Measurements from ENCODE around the gene RAD17. TPM values are rescaled to one million over a fixed set of nuclear protein-coding genes. Genes with fewer than 3 reads are reported as not detected.

The RAD17 gene
- total and polyA plus RNA-seq, 2 experiments from 2014 or later: 29.0 to 38.8 TPM

DNA sequence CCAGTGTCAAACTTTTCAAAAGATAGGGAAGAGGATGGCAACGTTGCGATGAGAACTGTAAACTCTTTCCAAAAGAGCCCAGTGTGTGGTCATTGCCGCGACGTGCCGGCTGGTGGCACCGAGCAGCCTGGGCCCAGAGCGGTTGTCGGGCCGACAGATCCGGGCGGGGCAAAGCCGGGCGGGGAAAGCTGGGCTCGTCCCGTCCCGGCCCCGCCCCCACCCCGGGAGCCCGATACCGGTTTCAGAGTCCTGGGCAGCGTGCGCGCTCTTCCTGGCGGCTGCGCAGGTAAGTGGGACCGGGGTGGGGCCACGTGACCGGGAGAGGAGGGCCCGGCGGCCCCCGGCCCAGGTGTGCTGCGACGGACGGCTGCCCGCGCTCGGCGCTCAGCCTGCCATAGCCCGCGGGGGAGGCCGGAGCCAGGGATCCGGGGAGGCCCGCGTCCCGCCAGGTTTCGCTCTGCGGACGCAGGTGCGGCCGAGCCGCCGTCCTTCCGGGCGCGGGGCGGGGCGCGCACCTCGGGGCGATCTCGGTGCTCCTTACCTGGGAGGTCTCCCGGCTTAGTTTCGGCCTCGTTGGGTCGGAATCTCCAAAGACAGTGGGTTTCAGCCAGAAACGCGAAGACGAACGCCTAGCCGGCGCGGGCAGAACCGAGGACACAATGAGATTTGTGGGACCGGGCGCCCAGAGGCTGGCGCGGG, 45.4 kb downstream of the RAD17 start, which contains the start of gene MARVELD2 (continued):
- TF ChIP-seq REST (IDR thresholded peaks at IDR 0.05; ENCODE audit: unreplicated experiment) (peak; percentile 9), ETS1 (IDR thresholded peaks at IDR 0.05) (no peak), NANOG (IDR thresholded peaks at IDR 0.05; ENCODE audit: borderline replicate concordance) (no peak), POLR2AphosphoS5 (IDR thresholded peaks at IDR 0.05; ENCODE audit: low read depth) (peak; percentile 81), ZNF331 (CRISPR knock-in tag; IDR thresholded peaks at IDR 0.05; ENCODE audit: low read depth) (no peak)

GRCh38 chr5:69415584-69415958, 46.0 kb downstream of the RAD17 start:
- Mint-ChIP-seq H3K27ac (peak overlapping the region; percentile 96), H3K9me3 (no peaks in the 10 kb centered on the region), H3K36me3 (ENCODE audit: low read depth) (peaks cover 26% of the 10 kb centered on the region), H3K4me3 (peak overlapping the region; percentile 95), H3K4me1 (peaks cover 17% of the 10 kb centered on the region), H3K27me3 (ENCODE audit: insufficient read depth, low read depth, poor library complexity) (peaks cover 4% of the 10 kb centered on the region)
- peaks cover 11% of the 10 kb centered on the region for H3K4me1 ChIP-seq (ENCODE audit: insufficient read depth)
- H4K20me1 ChIP-seq (replicated peaks; ENCODE audit: insufficient read depth): peaks cover 3% of the 10 kb centered on the region; the same call in 1 of the 2 replicates
- H2AFZ ChIP-seq: peak overlapping the region; percentile 93
- peaks cover 9% of the 10 kb centered on the region for H3F3A ChIP-seq (replicated peaks; ENCODE audit: low read depth)
- no peaks in the 10 kb centered on the region for H3K9me2 ChIP-seq (ENCODE audit: insufficient read depth)
- peak overlapping the region; percentile 94 for H3K27ac ChIP-seq (ENCODE audit: low read depth)
- H3K27me3 ChIP-seq (ENCODE audit: insufficient read depth): no peaks in the 10 kb centered on the region
- peak overlapping the region; percentile 67 for H3K4me3 ChIP-seq
- peaks cover 5% of the 10 kb centered on the region for H3K36me3 ChIP-seq (ENCODE audit: insufficient read depth)
- H3K4me2 ChIP-seq: peak overlapping the region; percentile 82
- ATAC-seq (peak; percentile 31), DNase-seq (ENCODE audit: low spot score) (peak; percentile 51)
- peaks cover 5% of the 10 kb centered on the region; the same call in 1 of the 2 replicates for H3K79me2 ChIP-seq (replicated peaks; ENCODE audit: insufficient read depth)
- TF ChIP-seq NANOG (IDR thresholded peaks at IDR 0.05; ENCODE audit: borderline replicate concordance) (no peak), CREB1 (CRISPR knock-in tag; IDR thresholded peaks at IDR 0.05; ENCODE audit: low read depth) (no peak), ETS1 (IDR thresholded peaks at IDR 0.05) (no peak), CTCF (conservative IDR thresholded peaks at IDR 0.05; ENCODE audit: low read depth in 2 of 2) (no peak), EZH2 (IDR thresholded peaks at IDR 0.05; ENCODE audit: low read depth, unreplicated experiment) (no peak), ZNF114 (CRISPR knock-in tag; IDR thresholded peaks at IDR 0.05) (no peak), JUNB (IDR thresholded peaks at IDR 0.05; ENCODE audit: unreplicated experiment) (no peak), EZH2phosphoT487 (IDR thresholded peaks at IDR 0.05; ENCODE audit: unreplicated experiment) (no peak), STAT1 (IDR thresholded peaks at IDR 0.05; ENCODE audit: unreplicated experiment) (no peak), REST (IDR thresholded peaks at IDR 0.05; ENCODE audit: unreplicated experiment) (no peak), ZNF331 (CRISPR knock-in tag; IDR thresholded peaks at IDR 0.05; ENCODE audit: low read depth) (no peak), POLR2AphosphoS5 (IDR thresholded peaks at IDR 0.05; ENCODE audit: low read depth) (no peak)
